NCI-H187 (cell line): ENCODE results near the gene MCL1.
"Not testable (repeated sequence)": the region's sequence is repeated elsewhere in the genome, so short reads cannot be mapped to it uniquely, and the experiment has no call there.

Experiments used
- DNase-seq, 2 experiments: peaks; one replicate each; lab custom pipeline; 2025; lab: John Stamatoyannopoulos, UW

Gene MCL1

DNA sequence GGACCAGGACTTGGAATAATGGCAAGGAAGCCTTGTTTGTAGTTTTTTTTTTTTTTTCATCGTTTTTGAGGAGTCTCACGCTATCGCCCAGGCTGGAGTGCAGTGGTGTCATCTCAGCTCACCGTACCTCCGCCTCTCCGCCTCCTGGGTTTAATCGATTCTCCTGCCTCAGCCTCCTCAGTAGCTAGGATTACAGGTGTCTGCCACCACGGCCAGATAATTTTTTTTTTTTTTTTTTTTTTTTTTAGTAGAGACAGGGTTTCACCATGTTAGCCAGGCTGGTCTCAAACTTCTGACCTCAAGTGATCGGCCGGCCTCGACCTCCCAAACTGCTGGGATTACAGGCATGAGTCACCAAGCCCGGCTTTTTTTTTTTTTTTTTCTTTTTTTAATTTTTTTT, 23.0 kb upstream of the MCL1 start:
- DNase-seq, result not testable (repeated sequence)

DNA sequence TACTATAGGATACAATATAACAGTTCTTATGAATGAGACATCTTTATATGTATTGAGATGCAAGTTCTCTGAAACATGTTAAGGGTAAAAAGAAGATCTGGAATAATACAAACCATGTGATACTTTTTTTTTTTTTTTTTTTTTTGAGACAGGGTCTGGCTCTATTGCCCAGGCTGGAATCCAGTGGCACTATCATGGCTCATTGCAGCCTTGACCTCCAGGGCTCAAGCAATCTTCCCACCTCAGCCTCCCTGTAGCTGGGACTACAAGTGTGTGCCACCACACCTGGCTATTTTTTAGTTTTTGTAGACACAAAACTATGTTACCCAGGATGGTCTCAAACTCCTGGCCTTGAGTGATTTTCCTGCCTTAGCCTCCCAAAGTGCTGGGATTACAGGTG, 22.1 kb upstream of the MCL1 start:
- no peak for DNase-seq

DNA sequence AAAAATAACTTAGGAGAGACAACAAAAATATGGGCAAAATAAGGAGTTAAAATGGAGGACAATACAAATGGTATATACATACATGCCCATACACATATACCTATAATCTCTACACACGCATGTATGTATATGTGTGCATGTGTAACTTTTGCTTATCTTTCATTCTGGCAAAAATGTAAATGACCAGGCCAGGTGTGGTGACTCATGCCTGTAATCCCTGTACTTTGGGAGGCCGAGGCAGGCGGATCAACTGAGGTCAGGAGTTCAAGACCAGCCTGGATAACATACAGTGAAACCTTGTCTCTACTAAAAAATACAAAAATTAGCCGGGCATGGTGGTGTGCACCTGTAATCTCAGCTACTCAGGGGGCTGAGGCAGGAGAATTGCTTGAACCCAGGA, 18.9 kb upstream of the MCL1 start:
- DNase-seq, result not testable (repeated sequence)

DNA sequence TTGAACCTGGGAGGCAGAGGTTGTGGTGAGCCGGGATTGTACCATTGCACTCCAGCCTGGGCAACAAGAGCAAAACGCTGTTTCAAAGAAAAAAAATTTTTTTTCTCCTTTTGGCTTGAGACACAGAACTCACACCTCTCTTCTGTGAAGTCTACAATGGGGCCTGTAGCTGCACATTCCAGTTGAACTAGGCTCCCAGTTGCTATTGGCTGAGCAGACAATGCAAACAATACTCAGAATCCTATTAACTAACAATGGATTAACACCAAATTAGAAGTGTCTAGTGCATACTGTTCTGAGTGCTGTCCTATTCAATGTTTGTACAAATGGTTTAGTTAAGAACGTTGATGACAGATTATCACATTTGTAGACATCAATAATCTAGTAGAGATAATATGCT, 17.6 kb upstream of the MCL1 start:
- DNase-seq, result no peak

DNA sequence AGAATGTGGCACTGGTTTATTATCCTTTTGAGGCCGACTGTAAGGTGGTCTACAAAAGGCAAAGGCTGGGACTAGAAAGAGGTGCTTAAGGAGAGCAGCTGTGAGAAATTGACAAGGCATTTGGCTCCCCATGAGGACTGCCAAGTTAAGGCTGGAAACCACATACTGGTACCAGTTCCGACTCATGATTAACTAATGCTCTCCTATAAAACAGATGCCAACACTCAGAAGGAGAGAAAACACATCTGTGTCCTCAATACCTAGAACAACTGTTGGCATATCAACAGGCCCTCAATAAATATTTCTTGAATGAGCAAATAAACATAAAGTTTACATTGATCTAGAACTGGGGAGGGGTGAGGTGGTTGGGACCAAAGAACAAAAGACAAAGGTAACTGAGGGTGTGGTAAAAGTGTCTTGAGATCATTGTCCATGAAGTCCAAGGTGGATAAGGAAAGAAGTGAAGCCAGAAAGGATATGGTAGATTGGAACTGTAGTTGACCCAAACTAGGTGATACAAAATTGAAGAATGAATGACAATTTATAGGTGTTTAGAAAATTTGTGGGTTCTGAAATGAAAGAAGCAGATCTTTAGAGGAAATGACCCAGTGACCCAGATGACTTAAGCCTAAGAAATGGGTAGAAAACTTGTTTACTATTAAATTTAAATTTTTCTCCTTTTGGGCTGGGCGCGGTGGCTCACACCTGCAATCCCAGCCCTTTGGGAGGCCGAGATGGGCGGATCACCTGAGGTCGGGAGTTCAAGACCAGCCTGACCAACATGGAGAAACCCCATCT, 16.9 kb upstream of the MCL1 start:
- DNase-seq, result no peak

DNA sequence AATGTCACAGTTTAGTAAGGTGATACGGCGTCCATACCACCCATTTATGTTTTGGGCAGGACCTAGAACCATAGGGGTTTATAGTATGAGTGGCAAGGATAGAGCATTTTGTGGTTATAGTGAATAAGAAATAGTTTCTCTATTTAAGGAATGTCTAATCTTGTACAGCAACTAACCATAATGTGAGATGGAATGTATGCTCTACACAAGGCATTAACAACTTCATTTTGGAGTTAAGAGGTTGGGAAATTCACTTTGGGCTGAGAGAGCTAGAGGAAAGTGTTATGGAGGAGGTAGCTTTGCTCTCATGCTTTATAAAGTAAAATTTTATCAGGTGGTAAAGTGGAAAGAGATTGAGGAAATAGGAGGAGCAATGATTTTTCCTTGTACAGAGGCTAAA, 3.0 kb upstream of the MCL1 start:
- DNase-seq, result no peak

DNA sequence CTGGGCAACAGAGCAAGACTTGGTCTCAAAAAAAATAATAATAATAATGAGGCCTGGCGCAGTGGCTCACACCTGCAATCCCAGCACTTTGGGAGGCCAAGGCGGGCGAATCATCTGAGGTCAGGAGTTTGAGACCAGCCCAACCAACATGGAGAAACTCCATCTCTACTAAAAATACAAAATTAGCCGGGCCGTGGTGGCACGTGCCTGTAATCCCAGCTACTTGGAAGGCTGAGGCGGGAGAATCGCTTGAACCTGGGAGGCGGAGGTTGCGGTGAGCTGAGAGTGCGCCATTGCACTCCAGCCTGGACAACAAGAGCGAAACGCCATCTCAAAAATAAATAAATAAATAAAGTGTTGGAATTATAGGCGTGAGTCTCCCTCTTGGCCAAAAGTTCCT, 2.6 kb upstream of the MCL1 start:
- DNase-seq, result not testable (repeated sequence)

DNA sequence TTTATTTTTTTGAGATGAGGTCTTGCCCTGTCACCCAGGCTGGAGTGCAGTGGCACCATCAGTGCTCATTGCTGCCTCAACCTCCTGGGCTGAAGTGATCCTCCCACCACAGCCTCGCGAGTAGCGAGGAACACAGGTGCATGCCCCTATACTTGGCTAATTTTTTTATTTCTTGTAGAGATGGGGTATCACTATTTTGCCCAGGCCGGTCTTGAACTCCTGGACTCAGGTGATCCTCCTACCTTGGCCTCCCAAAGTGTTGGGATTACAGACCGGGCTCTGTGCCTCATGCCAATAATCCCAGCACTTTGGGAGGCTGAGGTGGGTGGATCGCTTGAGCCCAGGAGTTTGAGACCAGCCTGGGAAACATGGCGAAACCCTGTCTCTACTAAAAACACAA, 2.0 kb upstream of the MCL1 start:
- not testable (repeated sequence) for DNase-seq

DNA sequence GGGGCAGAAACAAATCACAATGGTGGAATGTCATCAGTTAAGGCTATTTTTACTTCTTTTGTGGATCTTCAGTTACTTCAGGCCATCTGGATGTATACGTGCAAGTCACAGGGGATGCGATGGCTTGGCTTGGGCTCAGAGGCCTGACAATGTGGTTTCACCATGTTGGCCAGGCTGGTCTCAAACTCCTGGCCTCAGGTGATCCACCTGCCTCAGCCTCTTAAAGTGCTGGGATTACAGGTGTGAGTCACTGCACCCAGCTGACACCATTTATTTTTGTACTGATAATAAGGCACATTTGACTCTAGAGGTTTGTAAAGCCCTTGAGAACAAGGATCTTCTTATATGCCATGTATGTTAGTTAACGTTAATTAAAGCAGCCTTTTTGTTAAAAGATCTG, 1.6 kb upstream of the MCL1 start:
- not testable (repeated sequence) for DNase-seq

DNA sequence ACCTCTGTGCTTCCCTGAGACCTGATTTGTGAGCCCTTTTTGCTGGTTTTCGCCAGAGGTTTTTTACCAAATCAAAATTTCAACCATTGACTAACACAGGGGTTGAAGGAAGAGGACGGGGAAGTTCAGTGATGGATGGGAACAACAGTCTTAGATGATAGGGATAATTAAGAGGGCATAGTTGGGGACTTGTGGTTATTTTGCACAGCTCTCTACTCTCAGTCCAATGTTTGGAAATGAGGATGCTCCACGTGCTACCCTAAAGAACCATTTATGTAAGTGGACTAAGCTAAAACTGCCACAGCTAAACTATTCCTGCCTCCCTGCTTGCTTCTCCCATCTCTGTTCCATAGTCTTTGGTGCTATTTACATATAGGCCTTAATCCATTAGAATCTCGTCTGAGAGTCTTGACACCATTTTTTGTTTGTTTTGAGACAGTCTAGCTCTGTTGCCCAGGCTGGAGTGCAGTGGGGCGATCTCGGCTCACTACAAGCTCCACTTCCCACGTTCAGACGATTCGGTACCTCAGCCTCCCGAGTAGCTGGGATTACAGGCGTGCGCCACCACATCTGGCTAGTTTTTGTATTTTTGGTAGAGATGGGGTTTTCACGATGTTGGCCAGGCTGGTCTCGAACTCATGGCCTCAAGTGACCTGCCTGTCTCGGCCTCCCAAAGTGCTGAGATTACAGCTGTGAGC, 684 bp upstream of the MCL1 start:
- no peak for DNase-seq

DNA sequence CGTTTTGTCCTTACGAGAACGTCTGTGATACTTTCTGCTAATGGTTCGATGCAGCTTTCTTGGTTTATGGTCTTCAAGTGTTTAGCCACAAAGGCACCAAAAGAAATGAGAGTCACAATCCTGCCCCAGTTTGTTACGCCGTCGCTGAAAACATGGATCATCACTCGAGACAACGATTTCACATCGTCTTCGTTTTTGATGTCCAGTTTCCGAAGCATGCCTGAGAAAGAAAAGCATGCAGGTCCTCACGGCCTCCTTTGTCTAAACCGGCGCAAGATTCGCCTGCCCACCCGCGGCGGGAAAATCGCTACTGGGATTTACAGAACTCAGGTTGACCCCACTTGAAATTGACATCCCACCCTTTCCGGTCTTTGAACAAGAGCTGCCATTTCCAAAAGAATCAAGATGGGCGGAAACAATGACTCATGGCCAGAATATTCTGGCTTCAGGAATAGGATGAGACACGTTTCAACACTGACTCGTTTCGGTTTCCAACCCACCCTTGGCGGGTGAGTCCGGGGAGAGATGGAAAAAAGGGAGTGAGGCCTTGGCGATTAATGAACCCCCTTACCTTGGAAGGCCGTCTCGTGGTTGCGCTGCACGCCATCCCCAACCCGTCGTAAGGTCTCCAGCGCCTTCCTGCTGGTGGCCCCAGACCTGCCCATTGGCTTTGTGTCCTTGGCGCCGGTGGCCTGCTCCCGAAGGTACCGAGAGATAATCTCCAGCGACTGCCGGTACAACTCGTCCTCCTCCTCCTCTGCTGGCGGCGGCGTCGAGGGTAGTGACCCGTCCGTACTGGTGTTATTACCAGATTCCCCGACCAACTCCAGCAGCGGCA, 919 bp downstream of the MCL1 start:
- DNase-seq, result peak; percentile 21 to 84

DNA sequence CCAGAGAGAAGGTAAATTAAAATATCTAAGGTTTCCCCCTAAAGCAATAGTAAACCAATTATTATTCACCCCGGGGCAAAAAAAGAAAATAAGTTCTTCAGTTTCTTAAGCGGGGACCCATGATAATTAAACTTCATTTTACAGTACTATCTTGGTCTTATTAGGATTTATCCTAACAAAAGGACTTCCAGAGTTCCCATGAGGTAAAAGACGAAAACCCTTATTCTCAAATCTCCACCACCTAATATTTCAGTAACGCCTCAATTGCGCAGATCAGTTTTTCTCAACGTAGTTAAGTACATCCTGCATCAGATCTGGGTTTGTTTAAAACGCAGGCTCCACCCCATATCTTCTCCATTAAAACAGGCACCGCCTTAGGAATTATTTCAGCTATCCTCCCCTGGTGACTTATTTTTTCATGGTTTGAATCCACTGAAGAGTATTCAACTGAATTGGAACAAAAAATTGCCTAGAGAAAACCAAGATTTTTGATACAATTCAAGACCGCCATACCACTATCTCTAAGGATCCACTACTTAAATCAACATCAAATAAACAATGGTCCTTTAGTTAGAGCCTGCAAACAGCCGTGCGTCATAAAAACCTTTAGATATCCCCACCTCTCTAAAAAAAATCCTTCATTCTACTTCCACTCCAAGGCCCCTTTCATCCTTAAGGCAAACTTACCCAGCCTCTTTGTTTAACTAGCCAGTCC, 1.7 kb downstream of the MCL1 start:
- no peak for DNase-seq

DNA sequence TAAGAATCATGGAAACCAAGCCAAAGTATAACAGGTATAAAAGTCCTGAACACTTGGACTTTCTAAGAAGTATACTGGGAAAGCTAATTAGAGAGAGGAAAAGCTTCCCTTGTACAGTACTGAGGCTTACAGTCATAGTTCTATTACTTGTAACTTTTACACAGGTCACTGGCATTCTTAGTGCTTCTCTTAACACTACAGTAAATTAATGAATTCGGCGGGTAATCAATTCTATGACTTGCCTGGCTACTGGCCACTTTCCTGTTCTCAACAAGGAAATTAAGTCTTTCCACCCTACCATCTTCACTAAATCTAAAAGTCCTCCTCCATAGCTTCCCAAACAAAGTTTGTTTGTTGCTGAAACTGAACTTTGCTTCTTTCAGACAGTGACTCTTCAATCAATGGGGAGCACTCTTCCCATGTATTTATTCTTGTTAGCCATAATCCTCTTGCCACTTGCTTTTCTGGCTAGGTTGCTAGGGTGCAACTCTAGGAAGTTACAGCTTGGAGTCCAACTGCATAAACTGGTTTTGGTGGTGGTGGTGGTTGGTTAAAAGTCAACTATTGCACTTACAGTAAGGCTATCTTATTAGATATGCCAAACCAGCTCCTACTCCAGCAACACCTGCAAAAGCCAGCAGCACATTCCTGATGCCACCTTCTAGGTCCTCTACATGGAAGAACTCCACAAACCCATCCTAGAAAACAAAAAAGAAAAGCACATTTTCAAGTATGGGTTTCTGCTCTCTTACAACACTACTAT, 2.4 kb downstream of the MCL1 start:
- no peak for DNase-seq

DNA sequence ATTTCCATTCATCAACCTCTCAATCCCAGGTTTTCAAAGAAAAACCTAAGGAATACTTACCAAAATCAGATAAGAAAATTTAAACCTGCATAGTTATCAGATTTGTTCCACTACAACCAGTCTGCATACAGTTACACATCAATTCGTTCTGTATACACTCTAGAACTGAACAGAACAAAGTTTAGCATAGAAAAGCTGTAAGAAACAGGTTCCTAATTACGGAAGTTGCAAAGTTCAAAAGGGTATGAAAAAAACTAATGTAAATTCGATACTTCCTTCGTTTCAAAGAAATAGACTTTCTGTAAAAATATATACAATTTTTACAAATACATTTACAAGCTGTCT, 3.1 kb downstream of the MCL1 start:
- DNase-seq, result no peak

DNA sequence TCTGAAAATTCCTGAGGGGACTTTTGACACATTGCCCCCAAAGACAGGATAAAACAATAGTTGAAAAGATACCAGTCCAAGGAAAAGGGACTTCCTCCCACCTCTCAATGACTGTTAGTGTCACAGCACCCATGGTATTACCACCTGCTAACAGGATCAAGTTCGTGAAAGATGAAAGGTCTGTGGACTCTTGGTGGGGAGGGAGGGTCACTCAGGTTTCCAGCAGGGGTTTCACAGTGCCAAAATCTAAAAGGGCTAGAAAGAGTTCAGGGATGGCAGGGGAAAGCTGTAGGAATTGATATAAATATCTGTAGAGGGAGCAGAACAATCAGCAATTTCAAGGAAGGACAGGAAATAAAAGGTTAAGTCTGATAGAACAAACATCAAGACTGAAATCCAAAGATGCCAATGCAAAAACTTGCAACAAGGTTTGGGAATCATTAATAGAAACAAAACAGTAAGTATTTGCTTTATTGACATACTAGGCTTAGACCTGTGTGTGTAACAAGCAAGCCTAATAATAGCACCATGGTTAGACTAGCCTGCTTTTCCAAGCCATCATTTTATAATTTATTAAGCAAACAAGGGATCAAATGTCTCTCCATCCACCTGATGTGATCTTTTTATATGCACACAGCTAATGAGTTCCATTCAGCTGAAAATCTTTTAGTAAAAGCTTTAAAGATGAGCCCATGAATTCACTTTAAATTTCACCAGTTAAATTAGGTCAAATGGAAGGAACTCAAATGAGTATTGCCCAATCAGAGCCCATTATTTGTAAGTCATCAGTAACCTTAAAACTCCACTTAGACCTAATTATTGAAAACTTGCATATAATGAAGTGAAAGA, 3.7 kb downstream of the MCL1 start:
- DNase-seq, result no peak

DNA sequence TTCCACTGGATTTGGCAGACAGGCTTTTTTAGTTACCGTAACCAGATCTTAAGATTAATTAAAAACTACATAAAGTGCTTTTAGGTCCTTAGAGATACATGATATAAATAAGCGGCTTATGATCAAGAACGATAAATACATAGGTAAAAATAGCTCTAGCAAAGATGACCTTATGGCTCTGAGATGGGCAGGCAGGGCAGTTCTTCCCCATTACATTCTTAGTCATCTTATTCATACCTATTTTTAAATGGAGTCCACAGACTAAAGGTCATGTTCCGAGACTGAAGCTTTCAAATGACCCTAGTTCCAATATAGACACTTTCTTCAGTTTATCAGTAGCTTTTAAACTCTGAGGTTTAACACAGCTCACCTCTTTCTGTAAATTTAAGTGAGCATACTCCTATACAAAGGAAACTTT, 4.3 kb downstream of the MCL1 start:
- DNase-seq, result no peak

DNA sequence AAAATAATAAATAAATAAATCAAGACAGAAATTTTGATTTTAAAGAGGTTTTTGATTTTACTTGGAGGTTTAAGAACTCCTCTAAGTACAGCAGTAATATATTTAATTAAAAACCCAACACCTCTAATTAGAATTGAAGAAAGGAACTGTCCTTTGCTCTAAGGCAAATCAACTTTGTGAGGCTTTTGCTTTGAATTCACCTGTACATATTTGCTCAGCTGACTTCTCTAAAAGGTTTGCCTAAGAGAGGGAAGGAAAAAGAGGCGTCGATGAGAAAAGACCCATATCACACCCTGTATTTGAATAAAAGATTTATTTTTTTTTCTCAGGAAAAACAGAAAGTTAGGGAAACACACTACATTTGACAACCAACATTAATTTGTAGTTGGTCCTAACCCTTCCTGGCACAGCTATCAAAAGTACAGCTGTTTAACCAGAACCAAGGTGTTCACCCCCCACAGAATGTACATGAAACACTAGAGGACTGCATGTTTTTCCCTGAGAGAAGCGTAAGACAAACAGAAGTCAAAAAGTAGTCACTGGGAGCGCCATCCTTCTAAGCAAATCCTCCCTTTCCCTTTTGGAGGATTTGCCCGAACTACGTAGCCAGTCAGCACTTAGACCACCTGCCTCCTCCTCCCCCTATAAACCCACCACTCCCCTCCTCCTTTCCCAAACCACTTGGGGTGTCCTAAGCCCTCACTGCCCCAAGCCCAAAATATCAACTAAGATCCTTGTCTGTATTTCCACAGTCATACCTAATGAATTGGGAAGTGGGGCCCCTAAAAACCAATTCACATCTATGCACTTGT, 4.9 kb downstream of the MCL1 start:
- DNase-seq, result no peak

DNA sequence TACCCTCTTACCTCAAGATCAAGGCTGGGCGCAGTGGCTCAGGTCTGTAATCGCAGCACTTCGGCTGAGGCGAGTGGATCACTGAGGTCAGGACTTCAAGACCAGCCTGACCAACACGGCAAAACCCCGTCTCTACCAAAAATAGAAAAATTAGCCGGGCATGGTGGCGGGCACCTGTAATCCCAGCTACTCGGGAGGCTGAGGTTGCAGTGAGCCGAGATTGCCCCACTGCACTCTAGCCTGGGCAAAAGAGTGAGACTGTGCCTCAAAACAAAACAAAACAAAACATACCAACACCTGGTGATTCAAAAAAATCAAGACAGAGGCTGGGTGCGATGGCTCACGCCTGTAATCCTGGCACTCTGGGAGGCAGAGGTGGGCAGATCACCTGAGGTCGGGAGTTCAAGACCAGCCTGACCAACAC, 5.8 kb downstream of the MCL1 start:
- not testable (repeated sequence) for DNase-seq

DNA sequence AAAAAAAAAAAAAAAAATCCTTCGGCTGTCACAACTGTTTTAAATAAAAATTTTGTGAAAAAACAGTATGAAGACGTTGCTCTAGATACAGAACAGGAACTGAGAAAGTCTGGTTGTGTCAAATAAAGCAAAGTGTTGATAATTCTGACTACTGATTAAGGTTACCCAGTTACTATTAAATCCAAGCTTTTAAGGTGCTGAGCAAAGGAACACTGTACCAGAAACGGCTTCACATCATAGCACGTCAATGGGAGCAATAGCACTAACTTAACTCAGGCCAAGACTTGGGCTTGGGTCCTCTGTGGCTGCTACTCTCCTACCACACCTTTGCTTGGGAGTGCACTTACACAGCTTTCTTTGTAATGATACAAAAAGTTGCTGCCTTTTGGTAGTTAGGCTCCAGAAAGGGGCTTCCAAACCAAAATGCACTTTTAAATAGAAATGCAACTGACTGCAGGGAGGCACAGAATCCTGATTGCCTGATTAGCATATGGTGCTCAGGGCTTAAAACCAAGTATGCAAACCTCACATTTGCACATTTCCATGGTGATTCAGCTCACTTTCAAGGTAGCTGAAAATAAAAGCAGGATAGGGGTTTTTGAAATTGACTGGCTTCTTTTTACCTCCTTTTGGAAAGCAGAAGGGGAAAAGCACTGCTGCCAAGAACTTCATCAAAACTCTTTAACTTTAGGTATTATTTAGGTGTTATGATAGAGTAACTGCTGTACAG, 6.3 kb downstream of the MCL1 start:
- no peak for DNase-seq
